ENCODE results near the gene MSRB1. TPM values are rescaled to one million over a fixed set of nuclear protein-coding genes. Genes with fewer than 3 reads are reported as not detected.

MSRB1 gene
- total and polyA plus RNA-seq, 4 donors, result 32.2 to 169 (median 98.0) TPM

- Histone ChIP-seq H3K36me3 (ENCODE audit: control insufficient read depth in 4 of 4, insufficient read depth in 3 of 4, low read depth in 1 of 4, low read length in 3 of 4) (no peaks in the 10 kb centered on the region), H3K27ac (ENCODE audit: low read depth in 1 of 2, low read length in 2 of 2) (no peak overlapping the region), H3K9me3 (ENCODE audit: control insufficient read depth in 4 of 4, low read length in 3 of 4) (no peaks in the 10 kb centered on the region), H3K4me3 (ENCODE audit: low read depth in 1 of 3, low read length in 3 of 3) (no peak overlapping the region), H3K4me1 (ENCODE audit: control insufficient read depth in 4 of 4, insufficient read depth in 4 of 4, low read length in 3 of 4) (no peaks in the 10 kb centered on the region), H3K9ac (ENCODE audit: low read depth in 1 of 2, low read length in 2 of 2) (no peak overlapping the region), H3K27me3 (ENCODE audit: control insufficient read depth in 4 of 4, insufficient read depth in 4 of 4, low read length in 3 of 4) (no peaks in the 10 kb centered on the region)
- TF ChIP-seq TAF1 (conservative IDR thresholded peaks at IDR 0.05) (no peak), RXRA (IDR thresholded peaks at IDR 0.05) (no peak), JUND (IDR thresholded peaks at IDR 0.05) (no peak), EGR1 (IDR thresholded peaks at IDR 0.05; ENCODE audit: low read depth in 2 of 2) (no peak), CTCF (IDR thresholded peaks at IDR 0.05; ENCODE audit: low read depth, low read length, missing input control) (no peak), ZBTB33 (IDR thresholded peaks at IDR 0.05) (no peak), ATF3 (IDR thresholded peaks at IDR 0.05) (no peak), GABPA (IDR thresholded peaks at IDR 0.05 in 1 of 2, conservative IDR thresholded peaks at IDR 0.05 in 1 of 2) (no peak), HNF4G (IDR thresholded peaks at IDR 0.05) (no peak), FOXA2 (IDR thresholded peaks at IDR 0.05) (no peak), REST (IDR thresholded peaks at IDR 0.05) (no peak), YY1 (IDR thresholded peaks at IDR 0.05) (no peak), HNF4A (conservative IDR thresholded peaks at IDR 0.05) (no peak)
- no peak for DNase-seq (ENCODE audit: low spot score)
- 84% methylated on average over 7 of the region's 7 CpGs for WGBS
These were observed 7.0 kb upstream of the MSRB1 start for GRCh38 chr16:1950047-1950446.

- no peaks in the 10 kb centered on the region for H3K4me1 ChIP-seq (ENCODE audit: control insufficient read depth in 4 of 4, insufficient read depth in 4 of 4, low read length in 3 of 4)
- no peaks in the 10 kb centered on the region for H3K9me3 ChIP-seq (ENCODE audit: control insufficient read depth in 4 of 4, low read length in 3 of 4)
- DNase-seq (ENCODE audit: low spot score), result no peak
- no peak overlapping the region for H3K27ac ChIP-seq (ENCODE audit: low read depth in 1 of 2, low read length in 2 of 2)
- no peak overlapping the region for H3K4me3 ChIP-seq (ENCODE audit: low read depth in 1 of 3, low read length in 3 of 3)
- H3K27me3 ChIP-seq (ENCODE audit: control insufficient read depth in 4 of 4, insufficient read depth in 4 of 4, low read length in 3 of 4), result no peaks in the 10 kb centered on the region
- no peaks in the 10 kb centered on the region for H3K36me3 ChIP-seq (ENCODE audit: control insufficient read depth in 4 of 4, insufficient read depth in 3 of 4, low read depth in 1 of 4, low read length in 3 of 4)
- no peak overlapping the region for H3K9ac ChIP-seq (ENCODE audit: low read depth in 1 of 2, low read length in 2 of 2)
- 95% methylated on average over 11 of the region's 11 CpGs for WGBS
- TF ChIP-seq ZBTB33 (IDR thresholded peaks at IDR 0.05) (no peak), REST (IDR thresholded peaks at IDR 0.05) (no peak), MAX (IDR thresholded peaks at IDR 0.05) (no peak), YY1 (IDR thresholded peaks at IDR 0.05) (no peak), FOXA1 (IDR thresholded peaks at IDR 0.05) (no peak), RXRA (IDR thresholded peaks at IDR 0.05) (no peak), FOXA2 (IDR thresholded peaks at IDR 0.05) (no peak), HNF4G (IDR thresholded peaks at IDR 0.05) (no peak), GABPA (IDR thresholded peaks at IDR 0.05 in 1 of 2, conservative IDR thresholded peaks at IDR 0.05 in 1 of 2) (no peak), HNF4A (conservative IDR thresholded peaks at IDR 0.05) (no peak), NR2F2 (IDR thresholded peaks at IDR 0.05) (no peak), TAF1 (conservative IDR thresholded peaks at IDR 0.05) (no peak), SP1 (IDR thresholded peaks at IDR 0.05) (no peak)
These were observed 6.5 kb upstream of the MSRB1 start for GRCh38 chr16:1949507-1949906.
